PFSK-1 (cell line): ENCODE measurements around the gene CCT8L2.

Source experiments
- FOXP2 ChIP-seq: optimal IDR thresholded peaks from 2 replicates; pipeline ENCODE3; 2011; ENCODE audit warnings: borderline replicate concordance, control low read depth, inconsistent platforms; ENCODE audit not compliant: insufficient read depth; ENCODE audit errors: extremely low read length, extremely low read depth
- POLR2AphosphoS5 ChIP-seq: IDR thresholded peaks from 2 replicates; pipeline ENCODE4 v1.6.1; 2012; ENCODE audit warnings: low read depth, mild to moderate bottlenecking, control low read depth, low read length, moderate library complexity
- REST ChIP-seq, 2 experiments: IDR thresholded peaks; 2 replicates each; pipeline versions ENCODE4 v1.6.1 to v1.8.0; 2011 to 2012; ENCODE audit warnings: low read depth in 2 of 2, low read length in 2 of 2, control low read depth in 1 of 2, inconsistent platforms in 1 of 2, mild to moderate bottlenecking in 1 of 2, moderate library complexity in 1 of 2; ENCODE audit not compliant: insufficient read depth in 1 of 2
- SIN3A ChIP-seq: IDR thresholded peaks from 2 replicates; pipeline ENCODE4 v1.6.1; 2012; ENCODE audit warnings: mild to moderate bottlenecking, low read length, moderate library complexity, borderline replicate concordance; ENCODE audit not compliant: insufficient read depth
- TAF1 ChIP-seq: IDR thresholded peaks from 2 replicates; pipeline ENCODE4 v1.6.1; 2012; ENCODE audit warnings: low read length, control low read depth, borderline replicate concordance; ENCODE audit not compliant: insufficient read depth

Gene CCT8L2

GRCh38 chr22:16563555-16564520, 28.8 kb downstream of the CCT8L2 start:
- TF ChIP-seq POLR2AphosphoS5, result no peak
- no peak for TF ChIP-seq FOXP2
- TF ChIP-seq TAF1, result no peak
- no peak for TF ChIP-seq REST (IDR thresholded peaks at IDR 0.05; ENCODE audit: insufficient read depth in 1 of 2, low read depth in 2 of 2, low read length in 2 of 2)
- no peak for TF ChIP-seq SIN3A

- TF ChIP-seq POLR2AphosphoS5, result no peak
- no peak for TF ChIP-seq TAF1
- TF ChIP-seq REST (IDR thresholded peaks at IDR 0.05; ENCODE audit: insufficient read depth in 1 of 2, low read depth in 2 of 2, low read length in 2 of 2), result no peak
- TF ChIP-seq SIN3A, result no peak
Observed at GRCh38 chr22:16562711-16563554, 29.7 kb downstream of the CCT8L2 start.

GRCh38 chr22:16559056-16559955, 33.3 kb downstream of the CCT8L2 start:
- TF ChIP-seq POLR2AphosphoS5 (no peak), REST (IDR thresholded peaks at IDR 0.05; ENCODE audit: insufficient read depth in 1 of 2, low read depth in 2 of 2, low read length in 2 of 2) (no peak), TAF1 (no peak), FOXP2 (no peak), SIN3A (no peak)
